ENCODE results near the gene ACSS1. TPM values are rescaled to one million over a fixed set of nuclear protein-coding genes. Genes with fewer than 3 reads are reported as not detected.

Gene ACSS1
- total RNA-seq, 4 donors from 2014 or later, result 38.5 to 55.5 (median 42.2) TPM

- Histone ChIP-seq H3K27me3 (no peaks in the 10 kb centered on the region), H3K27ac (no peak overlapping the region), H3K36me3 (peaks cover 0 to 94% (median 10%) of the 10 kb centered on the region in 3 donors), H3K9me3 (no peaks in the 10 kb centered on the region), H3K4me3 (no peak overlapping the region), H3K4me1 (no peaks in the 10 kb centered on the region)
- 90 to 97% methylated on average over 10 of the region's 10 CpGs for WGBS, 2 donors
- DNase-seq (ENCODE audit: low spot score in 2 of 2), result no peak
- no peak for TF ChIP-seq CTCF (IDR thresholded peaks at IDR 0.05)
- TF ChIP-seq POLR2A (IDR thresholded peaks at IDR 0.05), result no peak
- no peak for TF ChIP-seq EP300 (IDR thresholded peaks at IDR 0.05)
Measured at GRCh38 chr20:24960302-24960801, 97.6 kb downstream of the ACSS1 start.

- Histone ChIP-seq H3K9me3 (no peaks in the 10 kb centered on the region), H3K27me3 (no peaks in the 10 kb centered on the region), H3K4me1 (no peaks in the 10 kb centered on the region), H3K4me3 (no peak overlapping the region), H3K36me3 (peaks cover 0 to 88% (median 10%) of the 10 kb centered on the region in 3 donors), H3K27ac (no peak overlapping the region)
- WGBS, 2 donors, result 76 to 86% methylated on average over 11 to 14 of the region's 14 CpGs
- no peak for DNase-seq (ENCODE audit: low spot score in 2 of 2)
- TF ChIP-seq EP300 (IDR thresholded peaks at IDR 0.05), result no peak
- TF ChIP-seq CTCF (IDR thresholded peaks at IDR 0.05), result no peak
- TF ChIP-seq POLR2A (IDR thresholded peaks at IDR 0.05), result no peak
Measured at GRCh38 chr20:24959591-24960301, 98.2 kb downstream of the ACSS1 start.

DNA sequence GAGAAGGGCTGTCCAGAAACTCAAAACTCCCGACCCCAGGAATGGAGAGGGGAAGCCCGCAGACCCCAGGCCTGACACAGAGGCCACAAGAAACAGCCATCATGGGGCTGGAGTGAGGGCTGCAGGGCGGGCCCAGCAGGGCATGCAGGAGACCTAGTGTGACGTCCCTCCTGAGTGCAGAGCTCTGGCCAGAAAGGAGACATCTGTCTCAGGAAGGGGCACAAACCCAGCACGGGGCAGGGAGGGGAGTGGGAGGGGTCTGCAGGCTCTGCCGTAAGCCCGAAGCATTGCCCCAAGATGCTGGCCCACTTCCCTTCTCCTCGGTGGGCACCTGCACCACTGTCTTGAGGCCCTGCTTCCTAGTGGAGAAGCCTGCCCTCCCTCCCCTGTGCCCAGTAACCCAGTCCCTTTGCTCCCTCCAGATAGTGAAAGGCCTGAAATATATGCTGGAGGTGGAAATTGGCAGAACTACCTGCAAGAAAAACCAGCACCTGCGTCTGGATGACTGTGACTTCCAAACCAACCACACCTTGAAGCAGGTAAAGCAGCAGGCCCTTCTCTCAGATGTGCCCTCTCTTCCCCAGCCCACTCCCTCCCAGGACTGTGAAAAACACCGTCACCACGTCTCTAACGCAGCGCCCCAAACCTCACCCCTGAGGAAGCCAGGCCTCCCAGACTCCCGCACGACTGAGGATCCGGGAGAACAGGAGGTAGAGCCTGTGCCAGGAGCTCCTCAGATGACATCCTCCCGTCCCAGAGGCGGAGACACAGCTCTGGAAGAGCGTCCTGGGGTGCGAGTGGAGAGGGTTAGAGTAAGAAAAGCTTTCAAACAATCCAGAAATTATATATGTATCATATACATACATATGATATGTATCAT lies 99.2 kb downstream of the ACSS1 start:
- WGBS, 2 donors, result 74 to 76% methylated on average over 18 to 20 of the region's 20 CpGs

DNA sequence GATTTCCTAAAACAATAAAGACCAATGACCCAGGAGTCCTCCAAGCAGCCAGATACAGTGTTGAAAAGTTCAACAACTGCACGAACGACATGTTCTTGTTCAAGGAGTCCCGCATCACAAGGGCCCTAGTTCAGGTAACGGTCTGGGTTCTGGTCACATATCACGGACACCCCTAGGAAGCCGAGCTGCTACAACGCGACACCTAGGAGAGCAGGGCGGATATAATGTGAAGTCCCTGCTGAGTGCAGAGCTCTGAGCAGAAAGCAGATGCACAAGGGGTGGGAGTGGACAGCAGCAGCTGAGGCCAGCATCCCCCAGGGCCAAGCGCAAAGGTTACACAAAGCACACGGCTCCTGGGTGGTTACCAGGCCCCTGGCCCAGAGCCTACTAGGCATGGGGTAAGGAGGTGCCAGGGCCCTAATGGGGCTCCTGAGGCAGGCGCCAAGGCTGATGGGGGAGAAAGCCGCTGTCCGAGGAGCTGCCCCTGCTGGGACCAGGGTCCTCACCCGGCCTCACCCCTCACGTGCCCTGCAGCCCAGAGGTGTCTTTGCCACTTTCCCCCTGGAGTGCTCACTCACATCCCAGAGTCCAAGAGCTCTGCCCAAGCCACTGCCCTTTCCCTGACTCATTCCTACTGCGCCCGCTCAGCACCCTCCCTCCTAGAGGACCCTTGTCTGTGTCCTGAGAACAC lies 100.5 kb downstream of the ACSS1 start:
- Histone ChIP-seq H3K36me3 (peaks cover 0 to 77% (median 0%) of the 10 kb centered on the region in 3 donors), H3K27ac (no peak overlapping the region), H3K9me3 (no peaks in the 10 kb centered on the region), H3K4me1 (no peaks in the 10 kb centered on the region), H3K4me3 (no peak overlapping the region), H3K27me3 (no peaks in the 10 kb centered on the region)
- TF ChIP-seq EP300 (IDR thresholded peaks at IDR 0.05) (no peak), CTCF (IDR thresholded peaks at IDR 0.05) (no peak), POLR2A (IDR thresholded peaks at IDR 0.05) (no peak)
- no peak for DNase-seq (ENCODE audit: low spot score in 2 of 2)
- WGBS, 2 donors, result 84 to 85% methylated on average over 18 of the region's 18 CpGs

More for the DNA sequence above, 99.2 kb downstream of the ACSS1 start:
- no peak overlapping the region for H3K27ac ChIP-seq
- H3K9me3 ChIP-seq, result no peaks in the 10 kb centered on the region
- no peak overlapping the region for H3K4me3 ChIP-seq
- H3K4me1 ChIP-seq, result no peaks in the 10 kb centered on the region
- peaks cover 0 to 84% (median 5%) of the 10 kb centered on the region in 3 donors for H3K36me3 ChIP-seq
- H3K27me3 ChIP-seq, result no peaks in the 10 kb centered on the region
- TF ChIP-seq CTCF (IDR thresholded peaks at IDR 0.05) (no peak), POLR2A (IDR thresholded peaks at IDR 0.05) (no peak), EP300 (IDR thresholded peaks at IDR 0.05) (no peak)
- DNase-seq (ENCODE audit: low spot score in 2 of 2), result no peak

Small RNAs within 50 kb of the gene (small RNA-seq; reads per million reads assigned to genes)
- not detected for gene RNU6-1257P

Other genes starting within 250 kb of the ACSS1 start
- gene CST7, start 108.9 kb downstream of the ACSS1 start, total RNA-seq, result 1 to 10 TPM in 1 of 4 donors, under 1 TPM in 1, not detected in 2; 0.84 to 6.1 TPM
- 10 to 100 TPM; 45.3 to 83.1 (median 54.1) TPM for gene APMAP, start 65.4 kb downstream of the ACSS1 start, total RNA-seq
- not detected for gene VSX1, start 24.0 kb upstream of the ACSS1 start, total RNA-seq
- 100 to 1,000 TPM in 1 of 4 donors, 10 to 100 TPM in 3; 62.2 to 114 (median 67.0) TPM for gene ENTPD6, start 137.6 kb upstream of the ACSS1 start, total RNA-seq
- 100 to 1,000 TPM in 1 of 4 donors, 10 to 100 TPM in 3; 71.6 to 119 (median 78.6) TPM for gene PYGB, start 189.9 kb upstream of the ACSS1 start, total RNA-seq

Data from tibial nerve (tissue), 4 donors.